CD4-positive, alpha-beta memory T cell (primary cell): ENCODE results near the gene ZBTB38. TPM values are rescaled to one million over a fixed set of nuclear protein-coding genes. Genes with fewer than 3 reads are reported as not detected.

Experiments used
- CTCF ChIA-PET: fragments of 350-600 bp; sonication (Branson Sonifier 250); formaldehyde crosslinking; loops from one replicate; lab custom pipeline; 2021; ENCODE audit warnings: inconsistent platforms; ENCODE audit not compliant: partially characterized antibody; lab: Charles Lee
- POLR2A ChIA-PET: fragments of 350-600 bp; sonication (Branson Sonifier 250); formaldehyde crosslinking; loops from one replicate; lab custom pipeline; 2021; ENCODE audit not compliant: partially characterized antibody; lab: Charles Lee
- DNase-seq, 5 donors: peaks; one replicate each; pipeline versions ENCODE4 v3.0.0 to v3.0.0-alpha.2; 2020 to 2022; ENCODE audit warnings: mixed read lengths in 1 of 5
- H3K27ac ChIP-seq: one replicate; pipeline ENCODE4 v1.7.0; 2013; ENCODE audit warnings: low read depth, low read length
- H3K27me3 ChIP-seq: 2 replicates; pipeline ENCODE4 v1.7.0; 2013; ENCODE audit warnings: mild to moderate bottlenecking, low read length, moderate library complexity; ENCODE audit not compliant: insufficient read depth
- H3K36me3 ChIP-seq: 2 replicates; pipeline ENCODE4 v1.7.0; 2013; ENCODE audit warnings: mild to moderate bottlenecking, low read length, moderate library complexity; ENCODE audit not compliant: insufficient read depth
- H3K4me1 ChIP-seq: 2 replicates; pipeline ENCODE4 v1.7.0; 2013; ENCODE audit warnings: mild to moderate bottlenecking, low read length, moderate library complexity; ENCODE audit not compliant: insufficient read depth
- H3K4me3 ChIP-seq, 2 donors: one replicate each; pipeline ENCODE4 v1.7.0; 2013; ENCODE audit warnings: low read length in 2 of 2, mild to moderate bottlenecking in 1 of 2
- H3K9me3 ChIP-seq, 2 donors: one replicate each; pipeline ENCODE4 v1.7.0; 2013; ENCODE audit warnings: low read length in 2 of 2, control low read depth in 1 of 2; ENCODE audit not compliant: control insufficient read depth in 1 of 2
- H3K27ac Mint-ChIP-seq, 7 donors: one replicate each; pipeline ENCODE4 v1.8.0; 2020 to 2021; ENCODE audit warnings: mixed read lengths in 7 of 7, mild to moderate bottlenecking in 6 of 7, inconsistent platforms in 3 of 7, moderate library complexity in 3 of 7
- H3K27me3 Mint-ChIP-seq, 2 donors: one replicate each; pipeline ENCODE4 v1.8.0; 2020 to 2021; ENCODE audit warnings: mixed read lengths in 2 of 2
- H3K36me3 Mint-ChIP-seq, 2 donors: one replicate each; pipeline ENCODE4 v1.8.0; 2020 to 2021; ENCODE audit warnings: mixed read lengths in 2 of 2, inconsistent platforms in 1 of 2, mild to moderate bottlenecking in 1 of 2
- H3K4me1 Mint-ChIP-seq, 4 donors: one replicate each; pipeline ENCODE4 v1.8.0; 2020 to 2021; ENCODE audit warnings: mixed read lengths in 4 of 4, mild to moderate bottlenecking in 1 of 4
- H3K4me3 Mint-ChIP-seq, 8 donors: one replicate each; pipeline ENCODE4 v1.8.0; 2020 to 2021; ENCODE audit warnings: mixed read lengths in 8 of 8, mild to moderate bottlenecking in 7 of 8, moderate library complexity in 6 of 8, inconsistent platforms in 3 of 8
- H3K9me3 Mint-ChIP-seq, 8 donors: one replicate each; pipeline ENCODE4 v1.8.0; 2020 to 2021; ENCODE audit warnings: mixed read lengths in 8 of 8, mild to moderate bottlenecking in 5 of 8, inconsistent platforms in 3 of 8, moderate library complexity in 1 of 8
- intact Hi-C: fragments of 100-400 bp; cut with micrococcal nuclease; formaldehyde crosslinking; loops from one replicate; pipeline ENCODE4 v1.15.1; 2023
- polyA plus RNA-seq, 2 donors: library from polyadenylated mRNA; unstranded; fragments of 300-500 nt; fragmentation: Illumina TruSeq; gene quantifications; one replicate each; pipeline ENCODE4 v1.2.3, GENCODE V29; 2021
- total RNA-seq, 2 experiments: library from RNA; stranded (reverse); gene quantifications; one replicate each; pipeline ENCODE4 v1.2.3, GENCODE V29; 2021

Gene ZBTB38
- total and polyA plus RNA-seq, 4 experiments from 2014 or later = 44.1 to 103 (median 87.2) TPM

- Mint-ChIP-seq H3K27me3 (no peaks in the 10 kb centered on the region), H3K4me3 (peak overlapping the region; percentile 49 to 86 (median 74)), H3K27ac (peak overlapping the region; percentile 85 to 97 (median 96)), H3K9me3 (peaks cover 0 to 2% (median 0%) of the 10 kb centered on the region in 8 donors), H3K36me3 (peaks cover 0 to 1% of the 10 kb centered on the region in 2 donors), H3K4me1 (peaks cover 29 to 47% (median 39%) of the 10 kb centered on the region in 4 donors)
- intact Hi-C loops = loop anchor here (10.0 kb wide), 1 partner anchor 185 kb away; no protein-coding TSS in a partner anchor
- POLR2A ChIA-PET = interaction anchor here (0.6 to 11.1 kb wide), 16 partner anchors 9 to 498 kb away, joined by 3 to 196 read pairs (median 4); partner anchors contain the start of gene RASA2
- Histone ChIP-seq H3K9me3 (no peaks in the 10 kb centered on the region), H3K27me3 (no peaks in the 10 kb centered on the region), H3K27ac (peak overlapping the region; percentile 33), H3K4me3 (peak overlapping the region in 1 of 2 donors; percentile 18), H3K4me1 (peaks cover 51% of the 10 kb centered on the region), H3K36me3 (no peaks in the 10 kb centered on the region)
- peak; percentile 30 to 50 (median 44) for DNase-seq
- CTCF ChIA-PET = interaction anchor here (0.7 to 5.6 kb wide), 10 partner anchors 8 to 73 kb away, joined by 3 to 40 read pairs (median 4); no protein-coding TSS in a partner anchor
Measured at GRCh38 chr3:141379250-141379966, 11.1 kb downstream of the ZBTB38 start.

- Histone ChIP-seq H3K4me3 (no peak overlapping the region), H3K27me3 (no peaks in the 10 kb centered on the region), H3K27ac (no peak overlapping the region), H3K4me1 (peaks cover 55% of the 10 kb centered on the region), H3K36me3 (no peaks in the 10 kb centered on the region), H3K9me3 (no peaks in the 10 kb centered on the region)
- H3K4me3 Mint-ChIP-seq = peak overlapping the region in 4 of 8 donors; percentile 27 to 59 (median 48)
- POLR2A ChIA-PET = interaction anchor here (0.8 to 11.1 kb wide), 7 partner anchors 8 to 107 kb away, joined by 3 to 196 read pairs (median 7); partner anchors contain the start of gene RASA2
- peaks cover 0 to 1% of the 10 kb centered on the region in 2 donors for H3K36me3 Mint-ChIP-seq
- H3K27me3 Mint-ChIP-seq = no peaks in the 10 kb centered on the region
- peaks cover 0 to 2% (median 0%) of the 10 kb centered on the region in 8 donors for H3K9me3 Mint-ChIP-seq
- DNase-seq = no peak
- CTCF ChIA-PET = interaction anchor here (0.7 to 5.6 kb wide), 3 partner anchors 8 to 62 kb away, joined by 3 to 40 read pairs (median 4); no protein-coding TSS in a partner anchor
- H3K27ac Mint-ChIP-seq = peak overlapping the region; percentile 69 to 95 (median 77)
- H3K4me1 Mint-ChIP-seq = peaks cover 32 to 45% (median 41%) of the 10 kb centered on the region in 4 donors
- intact Hi-C loops = no loop called here
Measured at GRCh38 chr3:141380279-141380678, 12.0 kb downstream of the ZBTB38 start.

GRCh38 chr3:141380987-141381386 lies 12.7 kb downstream of the ZBTB38 start:
- peaks cover 0 to 2% (median 0%) of the 10 kb centered on the region in 8 donors for H3K9me3 Mint-ChIP-seq
- DNase-seq = no peak
- no peaks in the 10 kb centered on the region for H3K27me3 ChIP-seq
- peak overlapping the region in 6 of 7 donors; percentile 33 to 95 (median 68) for H3K27ac Mint-ChIP-seq
- intact Hi-C loops = no loop called here
- H3K4me1 Mint-ChIP-seq = peaks cover 28 to 39% (median 35%) of the 10 kb centered on the region in 4 donors
- peaks cover 48% of the 10 kb centered on the region for H3K4me1 ChIP-seq
- CTCF ChIA-PET = interaction anchor here (5.6 to 8.0 kb wide), 2 partner anchors 10 to 61 kb away, joined by 40 to 54 read pairs; no protein-coding TSS in a partner anchor
- H3K27ac ChIP-seq = no peak overlapping the region
- H3K36me3 ChIP-seq = no peaks in the 10 kb centered on the region
- H3K36me3 Mint-ChIP-seq = peaks cover 0 to 1% of the 10 kb centered on the region in 2 donors
- POLR2A ChIA-PET = interaction anchor here (0.6 to 11.1 kb wide), 7 partner anchors 9 to 200 kb away, joined by 3 to 196 read pairs (median 4); partner anchors contain the start of gene RASA2
- no peaks in the 10 kb centered on the region for H3K27me3 Mint-ChIP-seq
- H3K4me3 ChIP-seq = no peak overlapping the region
- peak overlapping the region in 2 of 8 donors; percentile 8 to 49 for H3K4me3 Mint-ChIP-seq
- H3K9me3 ChIP-seq = no peaks in the 10 kb centered on the region

- Mint-ChIP-seq H3K27ac (peak overlapping the region in 2 of 7 donors; percentile 61 to 75), H3K4me3 (no peak overlapping the region), H3K4me1 (peaks cover 19 to 28% (median 24%) of the 10 kb centered on the region in 4 donors), H3K27me3 (no peaks in the 10 kb centered on the region), H3K36me3 (peaks cover 0 to 1% of the 10 kb centered on the region in 2 donors), H3K9me3 (peaks cover 0 to 2% (median 0%) of the 10 kb centered on the region in 8 donors)
- DNase-seq = no peak
- Histone ChIP-seq H3K4me1 (peaks cover 37% of the 10 kb centered on the region), H3K4me3 (no peak overlapping the region), H3K9me3 (no peaks in the 10 kb centered on the region), H3K36me3 (no peaks in the 10 kb centered on the region), H3K27ac (no peak overlapping the region), H3K27me3 (no peaks in the 10 kb centered on the region)
- ChIA-PET POLR2A (interaction anchor here (1.4 to 11.1 kb wide), 5 partner anchors 15 to 115 kb away, joined by 3 to 196 read pairs (median 11); no protein-coding TSS in a partner anchor), CTCF (interaction anchor here (1.1 to 8.0 kb wide), 6 partner anchors 11 to 72 kb away, joined by 3 to 54 read pairs (median 7); no protein-coding TSS in a partner anchor)
- intact Hi-C loops = no loop called here
Measured at GRCh38 chr3:141382571-141382970, 14.3 kb downstream of the ZBTB38 start.

- H3K4me3 ChIP-seq = no peak overlapping the region
- CTCF ChIA-PET = interaction anchor here (1.0 to 8.0 kb wide), 9 partner anchors 12 to 78 kb away, joined by 3 to 54 read pairs (median 9); no protein-coding TSS in a partner anchor
- H3K36me3 Mint-ChIP-seq = peaks cover 0 to 1% of the 10 kb centered on the region in 2 donors
- peak overlapping the region; percentile 2 to 90 (median 54) for H3K4me3 Mint-ChIP-seq
- H3K27me3 ChIP-seq = no peaks in the 10 kb centered on the region
- intact Hi-C loops = no loop called here
- peaks cover 18 to 27% (median 22%) of the 10 kb centered on the region in 4 donors for H3K4me1 Mint-ChIP-seq
- H3K9me3 Mint-ChIP-seq = peaks cover 0 to 2% (median 0%) of the 10 kb centered on the region in 8 donors
- POLR2A ChIA-PET = interaction anchor here (0.5 to 11.1 kb wide), 7 partner anchors 11 to 76 kb away, joined by 3 to 196 read pairs (median 6); no protein-coding TSS in a partner anchor
- no peaks in the 10 kb centered on the region for H3K9me3 ChIP-seq
- no peak for DNase-seq
- no peaks in the 10 kb centered on the region for H3K36me3 ChIP-seq
- peaks cover 35% of the 10 kb centered on the region for H3K4me1 ChIP-seq
- no peaks in the 10 kb centered on the region for H3K27me3 Mint-ChIP-seq
- H3K27ac Mint-ChIP-seq = peak overlapping the region in 2 of 7 donors; percentile 3 to 67
- no peak overlapping the region for H3K27ac ChIP-seq
Measured at GRCh38 chr3:141383555-141384129, 15.3 kb downstream of the ZBTB38 start.

GRCh38 chr3:141384157-141384556 lies 15.9 kb downstream of the ZBTB38 start:
- Mint-ChIP-seq H3K4me1 (peaks cover 17 to 27% (median 23%) of the 10 kb centered on the region in 4 donors), H3K27me3 (no peaks in the 10 kb centered on the region), H3K36me3 (no peaks in the 10 kb centered on the region), H3K4me3 (peak overlapping the region in 7 of 8 donors; percentile 5 to 90 (median 37)), H3K9me3 (peaks cover 0 to 2% (median 0%) of the 10 kb centered on the region in 8 donors), H3K27ac (peak overlapping the region in 1 of 7 donors; percentile 67)
- intact Hi-C loops = no loop called here
- no peaks in the 10 kb centered on the region for H3K27me3 ChIP-seq
- H3K9me3 ChIP-seq = no peaks in the 10 kb centered on the region
- no peak overlapping the region for H3K27ac ChIP-seq
- H3K4me3 ChIP-seq = no peak overlapping the region
- no peaks in the 10 kb centered on the region for H3K36me3 ChIP-seq
- DNase-seq = no peak
- ChIA-PET CTCF (interaction anchor here (1.0 to 8.0 kb wide), 9 partner anchors 12 to 80 kb away, joined by 3 to 54 read pairs (median 9); no protein-coding TSS in a partner anchor), POLR2A (interaction anchor here (1.2 to 11.1 kb wide), 8 partner anchors 11 to 103 kb away, joined by 3 to 196 read pairs (median 4); no protein-coding TSS in a partner anchor)
- peaks cover 35% of the 10 kb centered on the region for H3K4me1 ChIP-seq
